HFFc6 (cell line): ENCODE data around the gene HMGXB3. TPM values are rescaled to one million over a fixed set of nuclear protein-coding genes. Genes with fewer than 3 reads are reported as not detected.

Source experiments
- DNase-seq: peaks from one replicate; pipeline ENCODE4 v3.0.0-alpha.2; 2018
- H3K27ac Mint-ChIP-seq: 2 replicates; pipeline ENCODE4 v1.8.0; 2020; ENCODE audit warnings: mild to moderate bottlenecking, mixed read lengths
- H3K27me3 Mint-ChIP-seq: 2 replicates; pipeline ENCODE4 v1.8.0; 2021; ENCODE audit warnings: mild to moderate bottlenecking, moderate library complexity, mixed read lengths; ENCODE audit not compliant: insufficient read depth
- H3K36me3 Mint-ChIP-seq: 2 replicates; pipeline ENCODE4 v1.8.0; 2021; ENCODE audit warnings: low read depth, mixed read lengths
- H3K4me1 Mint-ChIP-seq: 2 replicates; pipeline ENCODE4 v1.8.0; 2020; ENCODE audit warnings: low read depth, mixed read lengths
- H3K4me3 Mint-ChIP-seq: 2 replicates; pipeline ENCODE4 v1.8.0; 2020; ENCODE audit warnings: mild to moderate bottlenecking, moderate library complexity, mixed read lengths
- H3K9me3 Mint-ChIP-seq: 2 replicates; pipeline ENCODE4 v1.8.0; 2020; ENCODE audit warnings: mild to moderate bottlenecking, mixed read lengths
- CTCF ChIP-seq: fragments of 200-600 bp; sonication (generic); IDR thresholded peaks from 2 replicates; pipeline ENCODE4 v1.5.0; 2021; ENCODE audit warnings: antibody characterized with exemption, mild to moderate bottlenecking
- total RNA-seq, 6 experiments: library from RNA; stranded (reverse); fragmentation: NEBNext Ultra II Directional; extraction: Animal tissue kit (Norgen Biotek cat#: 25700); gene quantifications; 2 replicates in 1 of 6; 3 replicates in 5 of 6; pipeline ENCODE4 v1.2.3, GENCODE V29; 2021

The HMGXB3 gene
- total RNA-seq, 6 experiments from 2014 or later, result 38.2 to 42.5 (median 40.5) TPM

- Mint-ChIP-seq H3K36me3 (peaks cover 59% of the 10 kb centered on the region), H3K9me3 (no peaks in the 10 kb centered on the region), H3K4me1 (peaks cover 67% of the 10 kb centered on the region), H3K27me3 (no peaks in the 10 kb centered on the region; the same call in 1 of the 2 replicates), H3K4me3 (no peak overlapping the region), H3K27ac (peak overlapping the region; percentile 91)
- TF ChIP-seq CTCF, result no peak
- DNase-seq, result peak; percentile 83
These were observed 34.1 kb downstream of the HMGXB3 start for GRCh38 chr5:150034662-150035061.

- Mint-ChIP-seq H3K4me1 (peaks cover 67% of the 10 kb centered on the region), H3K4me3 (no peak overlapping the region), H3K27ac (peak overlapping the region; percentile 91), H3K9me3 (no peaks in the 10 kb centered on the region), H3K36me3 (peaks cover 60% of the 10 kb centered on the region), H3K27me3 (peaks cover 2% of the 10 kb centered on the region)
- no peak for DNase-seq
- TF ChIP-seq CTCF, result no peak
These were observed 34.8 kb downstream of the HMGXB3 start for GRCh38 chr5:150035139-150035895.

- H3K27me3 Mint-ChIP-seq, result peaks cover 2% of the 10 kb centered on the region; the same call in 1 of the 2 replicates
- H3K4me3 Mint-ChIP-seq, result peak overlapping the region; percentile 73
- TF ChIP-seq CTCF, result no peak
- H3K27ac Mint-ChIP-seq, result peak overlapping the region; percentile 91
- H3K9me3 Mint-ChIP-seq, result no peaks in the 10 kb centered on the region
- H3K36me3 Mint-ChIP-seq, result peaks cover 67% of the 10 kb centered on the region
- peaks cover 67% of the 10 kb centered on the region for H3K4me1 Mint-ChIP-seq
- DNase-seq, result peak; percentile 99
These were observed 36.0 kb downstream of the HMGXB3 start for GRCh38 chr5:150036513-150036912.

GRCh38 chr5:150038547-150038946, 38.0 kb downstream of the HMGXB3 start:
- H3K36me3 Mint-ChIP-seq, result peaks cover 73% of the 10 kb centered on the region
- H3K9me3 Mint-ChIP-seq, result no peaks in the 10 kb centered on the region
- H3K27me3 Mint-ChIP-seq, result peaks cover 2% of the 10 kb centered on the region; the same call in 1 of the 2 replicates
- peaks cover 81% of the 10 kb centered on the region for H3K4me1 Mint-ChIP-seq
- no peak overlapping the region for H3K4me3 Mint-ChIP-seq
- no peak overlapping the region for H3K27ac Mint-ChIP-seq
- no peak for TF ChIP-seq CTCF
- no peak for DNase-seq

- peaks cover 2% of the 10 kb centered on the region for H3K27me3 Mint-ChIP-seq
- no peak overlapping the region for H3K4me3 Mint-ChIP-seq
- H3K4me1 Mint-ChIP-seq, result peaks cover 59% of the 10 kb centered on the region
- peaks cover 69% of the 10 kb centered on the region for H3K36me3 Mint-ChIP-seq
- no peaks in the 10 kb centered on the region for H3K9me3 Mint-ChIP-seq
- peak overlapping the region; percentile 29 for H3K27ac Mint-ChIP-seq
- no peak for TF ChIP-seq CTCF
- no peak for DNase-seq
These were observed 41.9 kb downstream of the HMGXB3 start for GRCh38 chr5:150042459-150042858.
